Measurements from ENCODE around the gene GRB14.

GRCh38 chr2:164478205-164478604 lies 143.1 kb downstream of the GRB14 start:
- TF ChIP-seq EP300 (IDR thresholded peaks at IDR 0.05; ENCODE audit: borderline replicate concordance) (no peak), RAD21 (IDR thresholded peaks at IDR 0.05; ENCODE audit: low read depth) (no peak), NFIC (IDR thresholded peaks at IDR 0.05) (no peak), EGR1 (IDR thresholded peaks at IDR 0.05) (no peak), CREB1 (IDR thresholded peaks at IDR 0.05; ENCODE audit: low read depth) (no peak), CEBPB (IDR thresholded peaks at IDR 0.05) (no peak)
- TF ChIP-seq, protein P1, sequence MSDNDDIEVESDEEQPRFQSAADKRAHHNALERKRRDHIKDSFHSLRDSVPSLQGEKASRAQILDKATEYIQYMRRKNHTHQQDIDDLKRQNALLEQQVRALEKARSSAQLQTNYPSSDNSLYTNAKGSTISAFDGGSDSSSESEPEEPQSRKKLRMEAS (IDR thresholded peaks at IDR 0.05), result no peak
- TF ChIP-seq, protein P2, sequence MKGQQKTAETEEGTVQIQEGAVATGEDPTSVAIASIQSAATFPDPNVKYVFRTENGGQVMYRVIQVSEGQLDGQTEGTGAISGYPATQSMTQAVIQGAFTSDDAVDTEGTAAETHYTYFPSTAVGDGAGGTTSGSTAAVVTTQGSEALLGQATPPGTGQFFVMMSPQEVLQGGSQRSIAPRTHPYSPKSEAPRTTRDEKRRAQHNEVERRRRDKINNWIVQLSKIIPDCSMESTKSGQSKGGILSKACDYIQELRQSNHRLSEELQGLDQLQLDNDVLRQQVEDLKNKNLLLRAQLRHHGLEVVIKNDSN (IDR thresholded peaks at IDR 0.05), result no peak
- TF ChIP-seq, protein P3, sequence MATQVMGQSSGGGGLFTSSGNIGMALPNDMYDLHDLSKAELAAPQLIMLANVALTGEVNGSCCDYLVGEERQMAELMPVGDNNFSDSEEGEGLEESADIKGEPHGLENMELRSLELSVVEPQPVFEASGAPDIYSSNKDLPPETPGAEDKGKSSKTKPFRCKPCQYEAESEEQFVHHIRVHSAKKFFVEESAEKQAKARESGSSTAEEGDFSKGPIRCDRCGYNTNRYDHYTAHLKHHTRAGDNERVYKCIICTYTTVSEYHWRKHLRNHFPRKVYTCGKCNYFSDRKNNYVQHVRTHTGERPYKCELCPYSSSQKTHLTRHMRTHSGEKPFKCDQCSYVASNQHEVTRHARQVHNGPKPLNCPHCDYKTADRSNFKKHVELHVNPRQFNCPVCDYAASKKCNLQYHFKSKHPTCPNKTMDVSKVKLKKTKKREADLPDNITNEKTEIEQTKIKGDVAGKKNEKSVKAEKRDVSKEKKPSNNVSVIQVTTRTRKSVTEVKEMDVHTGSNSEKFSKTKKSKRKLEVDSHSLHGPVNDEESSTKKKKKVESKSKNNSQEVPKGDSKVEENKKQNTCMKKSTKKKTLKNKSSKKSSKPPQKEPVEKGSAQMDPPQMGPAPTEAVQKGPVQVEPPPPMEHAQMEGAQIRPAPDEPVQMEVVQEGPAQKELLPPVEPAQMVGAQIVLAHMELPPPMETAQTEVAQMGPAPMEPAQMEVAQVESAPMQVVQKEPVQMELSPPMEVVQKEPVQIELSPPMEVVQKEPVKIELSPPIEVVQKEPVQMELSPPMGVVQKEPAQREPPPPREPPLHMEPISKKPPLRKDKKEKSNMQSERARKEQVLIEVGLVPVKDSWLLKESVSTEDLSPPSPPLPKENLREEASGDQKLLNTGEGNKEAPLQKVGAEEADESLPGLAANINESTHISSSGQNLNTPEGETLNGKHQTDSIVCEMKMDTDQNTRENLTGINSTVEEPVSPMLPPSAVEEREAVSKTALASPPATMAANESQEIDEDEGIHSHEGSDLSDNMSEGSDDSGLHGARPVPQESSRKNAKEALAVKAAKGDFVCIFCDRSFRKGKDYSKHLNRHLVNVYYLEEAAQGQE (IDR thresholded peaks at IDR 0.05; ENCODE audit: low read depth), result no peak
